H9 (cell line): Measurements from ENCODE around the gene TMEM131. TPM values are rescaled to one million over a fixed set of nuclear protein-coding genes. Genes with fewer than 3 reads are reported as not detected.

ENCODE experiments used
- DNase-seq: peaks from one replicate; pipeline ENCODE4 v3.0.0-alpha.2; 2017
- H2AFZ ChIP-seq: one replicate; pipeline ENCODE4 v1.6.1; 2013; ENCODE audit warnings: mild to moderate bottlenecking, low read length, control low read depth, moderate library complexity
- H2AK5ac ChIP-seq: 2 replicates; pipeline ENCODE4 v1.6.1; 2013; ENCODE audit warnings: low read length, control low read depth, mixed read lengths; ENCODE audit not compliant: insufficient read length
- H2BK120ac ChIP-seq: one replicate; pipeline ENCODE4 v1.6.1; 2013; ENCODE audit warnings: low read depth, mild to moderate bottlenecking, low read length, control low read depth, inconsistent platforms; ENCODE audit not compliant: poor library complexity, severe bottlenecking
- H2BK12ac ChIP-seq: 2 replicates; pipeline ENCODE4 v1.6.1; 2013; ENCODE audit warnings: low read length, control low read depth, mixed read lengths, low read depth; ENCODE audit not compliant: insufficient read length
- H2BK15ac ChIP-seq: 2 replicates; pipeline ENCODE4 v1.6.1; 2013; ENCODE audit warnings: low read depth, low read length, control low read depth
- H2BK20ac ChIP-seq: one replicate; pipeline ENCODE4 v1.6.1; 2013; ENCODE audit warnings: low read depth, mild to moderate bottlenecking, low read length, control low read depth, inconsistent platforms; ENCODE audit not compliant: poor library complexity, severe bottlenecking
- H2BK5ac ChIP-seq: 2 replicates; pipeline ENCODE4 v1.6.1; 2013; ENCODE audit warnings: low read length, control low read depth, mixed read lengths; ENCODE audit not compliant: insufficient read length
- H3K14ac ChIP-seq: 2 replicates; pipeline ENCODE4 v1.6.1; 2013; ENCODE audit warnings: low read length, control low read depth; ENCODE audit not compliant: insufficient read depth
- H3K18ac ChIP-seq: 2 replicates; pipeline ENCODE4 v1.6.1; 2013; ENCODE audit warnings: low read depth, mild to moderate bottlenecking, mixed read lengths, low read length, control low read depth; ENCODE audit not compliant: insufficient read length
- H3K23ac ChIP-seq: 2 replicates; pipeline ENCODE4 v1.6.1; 2013; ENCODE audit warnings: low read length, control low read depth, mixed read lengths, low read depth; ENCODE audit not compliant: insufficient read length
- H3K23me2 ChIP-seq: 2 replicates; pipeline ENCODE4 v1.6.1; 2013; ENCODE audit warnings: low read depth, mild to moderate bottlenecking, mixed read lengths, low read length, control low read depth; ENCODE audit not compliant: insufficient read length, poor library complexity, severe bottlenecking
- H3K27ac ChIP-seq: 2 replicates; pipeline ENCODE4 v1.5.1; 2013; ENCODE audit warnings: low read length, control low read depth, mixed read lengths, low read depth; ENCODE audit not compliant: insufficient read length
- H3K27me3 ChIP-seq: 2 replicates; pipeline ENCODE4 v1.6.1; 2013; ENCODE audit warnings: low read length, control low read depth, inconsistent platforms; ENCODE audit not compliant: insufficient read depth
- H3K4ac ChIP-seq: 2 replicates; pipeline ENCODE4 v1.6.1; 2013; ENCODE audit warnings: low read depth, mild to moderate bottlenecking, control low read depth, inconsistent platforms, low read length, moderate library complexity
- H3K4me1 ChIP-seq: 2 replicates; pipeline ENCODE4 v1.6.1; 2013; ENCODE audit warnings: low read length, control low read depth, inconsistent platforms; ENCODE audit not compliant: insufficient read depth
- H3K4me2 ChIP-seq: 2 replicates; pipeline ENCODE4 v1.6.1; 2013; ENCODE audit warnings: low read length, control low read depth, mixed read lengths; ENCODE audit not compliant: insufficient read length, insufficient read depth
- H3K56ac ChIP-seq: 2 replicates; pipeline ENCODE4 v1.6.1; 2013; ENCODE audit warnings: low read depth, mild to moderate bottlenecking, mixed read lengths, low read length, control low read depth; ENCODE audit not compliant: insufficient read length
- H3K79me1 ChIP-seq: 2 replicates; pipeline ENCODE4 v1.6.1; 2013; ENCODE audit warnings: low read depth, mild to moderate bottlenecking, moderate library complexity, low read length, control low read depth, inconsistent platforms; ENCODE audit not compliant: insufficient read depth, poor library complexity, severe bottlenecking
- H3K79me2 ChIP-seq: 2 replicates; pipeline ENCODE4 v1.6.1; 2013; ENCODE audit warnings: low read length, control low read depth, inconsistent platforms; ENCODE audit not compliant: insufficient read depth
- H3K9ac ChIP-seq: 2 replicates; pipeline ENCODE4 v1.6.1; 2013; ENCODE audit warnings: low read length, control low read depth, mixed read lengths; ENCODE audit not compliant: insufficient read length; ENCODE audit errors: extremely low read depth
- H3K9me3 ChIP-seq: one replicate; pipeline ENCODE4 v1.6.1; 2013; ENCODE audit warnings: low read depth, low read length, inconsistent platforms; ENCODE audit not compliant: control insufficient read depth
- H3T11ph ChIP-seq: one replicate; pipeline ENCODE4 v1.6.1; 2013; ENCODE audit warnings: mild to moderate bottlenecking, low read length, control low read depth, inconsistent platforms
- H4K20me1 ChIP-seq: one replicate; pipeline ENCODE4 v1.6.1; 2013; ENCODE audit not compliant: control insufficient read depth, insufficient read length, insufficient read depth
- H4K5ac ChIP-seq: 2 replicates; pipeline ENCODE4 v1.6.1; 2013; ENCODE audit warnings: low read depth, mild to moderate bottlenecking, mixed read lengths, low read length, control low read depth; ENCODE audit not compliant: insufficient read length
- H4K8ac ChIP-seq: replicated peaks from 2 replicates; pipeline ENCODE4 v1.6.1; 2013; ENCODE audit warnings: low read length, control low read depth, mixed read lengths, low read depth; ENCODE audit not compliant: insufficient read length
- H4K91ac ChIP-seq: 2 replicates; pipeline ENCODE4 v1.6.1; 2013; ENCODE audit warnings: low read depth, mild to moderate bottlenecking, moderate library complexity, mixed read lengths, low read length, control low read depth; ENCODE audit not compliant: insufficient read length
- H3K27ac Mint-ChIP-seq, 3 experiments: 2 replicates in 2 of 3; 3 replicates in 1 of 3; pipeline ENCODE4 v1.8.0; 2020 to 2021; ENCODE audit warnings: mixed read lengths in 3 of 3, mild to moderate bottlenecking in 1 of 3, moderate library complexity in 1 of 3
- H3K27me3 Mint-ChIP-seq: 2 replicates; pipeline ENCODE4 v1.8.0; 2021; ENCODE audit warnings: low read depth, mild to moderate bottlenecking, moderate library complexity, mixed read lengths
- H3K36me3 Mint-ChIP-seq, 3 experiments: 2 replicates in 2 of 3; 3 replicates in 1 of 3; pipeline ENCODE4 v1.8.0; 2020 to 2021; ENCODE audit warnings: low read depth in 3 of 3, mixed read lengths in 3 of 3; ENCODE audit not compliant: insufficient read depth in 1 of 3
- H3K4me1 Mint-ChIP-seq, 2 experiments: 2 replicates each; pipeline ENCODE4 v1.8.0; 2020; ENCODE audit warnings: mixed read lengths in 2 of 2
- H3K4me3 Mint-ChIP-seq, 2 experiments: 2 replicates in 1 of 2; 3 replicates in 1 of 2; pipeline ENCODE4 v1.8.0; 2020 to 2021; ENCODE audit warnings: mild to moderate bottlenecking in 2 of 2, mixed read lengths in 2 of 2, moderate library complexity in 1 of 2
- H3K9me3 Mint-ChIP-seq, 2 experiments: 2 replicates in 1 of 2; 3 replicates in 1 of 2; pipeline ENCODE4 v1.8.0; 2020; ENCODE audit warnings: mild to moderate bottlenecking in 2 of 2, mixed read lengths in 2 of 2, moderate library complexity in 1 of 2
- WGBS: extraction: QIAGEN DNeasy Blood & Tissue Kit; methylation state at CpG from one replicate; pipeline ENCODE4 v1.1.7; 2013; ENCODE audit warnings: missing lambda C conversion rate, low lambda C conversion rate, mixed read lengths; ENCODE audit not compliant: insufficient read length; ENCODE audit errors: extremely low coverage; 5-methylcytosine and 5-hydroxymethylcytosine counted together
- total RNA-seq: library from RNA; stranded (reverse); gene quantifications from 2 replicates; pipeline ENCODE4 v1.2.1, GENCODE V29; 2021
- TF ChIP-seq, protein P1 (sequence below): fragments of 200-600 bp; sonication (generic); conservative IDR thresholded peaks from 3 replicates; pipeline ENCODE4 v1.8.0; 2021; ENCODE audit warnings: antibody characterized with exemption, mild to moderate bottlenecking

Gene TMEM131
- total RNA-seq, 1 experiment from 2014 or later, result 20.9 TPM

- H2BK20ac ChIP-seq, result no peak overlapping the region
- no peaks in the 10 kb centered on the region for H3K23me2 ChIP-seq
- no peak overlapping the region for H2BK12ac ChIP-seq
- no peak overlapping the region for H2BK15ac ChIP-seq
- H3K56ac ChIP-seq, result no peak overlapping the region
- no peaks in the 10 kb centered on the region for H3K79me1 ChIP-seq
- H3K4me1 ChIP-seq, result peaks cover 6% of the 10 kb centered on the region; the same call in 1 of the 2 replicates
- H3K36me3 Mint-ChIP-seq, result peaks cover 8 to 21% (median 14%) of the 10 kb centered on the region in 3 experiments; a peak in 6 of 7 replicates
- no peak overlapping the region for H3K23ac ChIP-seq
- DNase-seq, result no peak
- no peak overlapping the region for H3K27ac Mint-ChIP-seq
- WGBS, result no CpG with 5 or more reads among the region's 3 CpGs
- peaks cover 27 to 32% of the 10 kb centered on the region in 2 experiments for H3K4me1 Mint-ChIP-seq
- H3K18ac ChIP-seq, result no peak overlapping the region
- no peak overlapping the region for H3K4me3 Mint-ChIP-seq
- no peak overlapping the region for H3K27ac ChIP-seq
- H3K4me2 ChIP-seq, result no peak overlapping the region
- no peak overlapping the region for H2AK5ac ChIP-seq
- TF ChIP-seq, protein P1, sequence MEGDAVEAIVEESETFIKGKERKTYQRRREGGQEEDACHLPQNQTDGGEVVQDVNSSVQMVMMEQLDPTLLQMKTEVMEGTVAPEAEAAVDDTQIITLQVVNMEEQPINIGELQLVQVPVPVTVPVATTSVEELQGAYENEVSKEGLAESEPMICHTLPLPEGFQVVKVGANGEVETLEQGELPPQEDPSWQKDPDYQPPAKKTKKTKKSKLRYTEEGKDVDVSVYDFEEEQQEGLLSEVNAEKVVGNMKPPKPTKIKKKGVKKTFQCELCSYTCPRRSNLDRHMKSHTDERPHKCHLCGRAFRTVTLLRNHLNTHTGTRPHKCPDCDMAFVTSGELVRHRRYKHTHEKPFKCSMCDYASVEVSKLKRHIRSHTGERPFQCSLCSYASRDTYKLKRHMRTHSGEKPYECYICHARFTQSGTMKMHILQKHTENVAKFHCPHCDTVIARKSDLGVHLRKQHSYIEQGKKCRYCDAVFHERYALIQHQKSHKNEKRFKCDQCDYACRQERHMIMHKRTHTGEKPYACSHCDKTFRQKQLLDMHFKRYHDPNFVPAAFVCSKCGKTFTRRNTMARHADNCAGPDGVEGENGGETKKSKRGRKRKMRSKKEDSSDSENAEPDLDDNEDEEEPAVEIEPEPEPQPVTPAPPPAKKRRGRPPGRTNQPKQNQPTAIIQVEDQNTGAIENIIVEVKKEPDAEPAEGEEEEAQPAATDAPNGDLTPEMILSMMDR, result no peak
- no peaks in the 10 kb centered on the region for H4K20me1 ChIP-seq
- no peak overlapping the region for H3K9ac ChIP-seq
- H3K27me3 Mint-ChIP-seq, result peaks cover 20% of the 10 kb centered on the region
- no peaks in the 10 kb centered on the region for H3K27me3 ChIP-seq
- H3K14ac ChIP-seq, result no peak overlapping the region
- no peak overlapping the region for H3K4ac ChIP-seq
- H4K91ac ChIP-seq, result no peak overlapping the region
- no peak overlapping the region for H2BK120ac ChIP-seq
- no peak overlapping the region for H4K5ac ChIP-seq
- no peaks in the 10 kb centered on the region for H3K79me2 ChIP-seq
- H3T11ph ChIP-seq, result no peak overlapping the region
- H2BK5ac ChIP-seq, result no peak overlapping the region
- no peak overlapping the region for H4K8ac ChIP-seq
- H3K9me3 ChIP-seq, result no peaks in the 10 kb centered on the region
- H2AFZ ChIP-seq, result no peak overlapping the region
- no peaks in the 10 kb centered on the region for H3K9me3 Mint-ChIP-seq
Observed at GRCh38 chr2:97769711-97770110, 226.0 kb downstream of the TMEM131 start.
